NCI-H2227 treated with DMSO at 0.1 percent for 48 hours (cell line): ENCODE results near the gene GATAD2A.

Experiments used
- DNase-seq: peaks from one replicate; lab custom pipeline; 2025; lab: John Stamatoyannopoulos, UW

The GATAD2A gene

GRCh38 chr19:19513682-19514081, 108.2 kb downstream of the GATAD2A start:
- DNase-seq = no peak

- DNase-seq = no peak
These were observed 108.8 kb downstream of the GATAD2A start for GRCh38 chr19:19514215-19514657.

- no peak for DNase-seq
These were observed 109.6 kb downstream of the GATAD2A start, which contains the start of gene TSSK6 for GRCh38 chr19:19514881-19515641. TSSK6 (minus strand) TSS chr19:19515548; CDS start chr19:19515427, 121 bp downstream.

GRCh38 chr19:19515642-19516519, 110.4 kb downstream of the GATAD2A start, which contains the start of gene NDUFA13:
NDUFA13 (plus strand) TSS chr19:19516225; CDS start chr19:19516239, 14 bp downstream.
- DNase-seq = peak; percentile 81

- DNase-seq = no peak
These were observed 111.8 kb downstream of the GATAD2A start for GRCh38 chr19:19517235-19517619.

- DNase-seq = no peak
These were observed 115.5 kb downstream of the GATAD2A start for GRCh38 chr19:19520989-19521388.

GRCh38 chr19:19523177-19523576, 117.7 kb downstream of the GATAD2A start:
- no peak for DNase-seq

GRCh38 chr19:19524053-19524452, 118.6 kb downstream of the GATAD2A start:
- no peak for DNase-seq

- no peak for DNase-seq
These were observed 120.3 kb downstream of the GATAD2A start for GRCh38 chr19:19525611-19526380.

GRCh38 chr19:19526581-19527370, 121.3 kb downstream of the GATAD2A start:
- DNase-seq = no peak

- no peak for DNase-seq
These were observed 121.8 kb downstream of the GATAD2A start for GRCh38 chr19:19527371-19527656.

- no peak for DNase-seq
These were observed 122.5 kb downstream of the GATAD2A start for GRCh38 chr19:19527674-19528625.

GRCh38 chr19:19528721-19529490, 123.4 kb downstream of the GATAD2A start, which contains the start of gene YJEFN3:
YJEFN3 (plus strand) TSS chr19:19528911; CDS start chr19:19528933, 22 bp downstream.
- peak; percentile 39 for DNase-seq

- DNase-seq = no peak
These were observed 124.4 kb downstream of the GATAD2A start for GRCh38 chr19:19529783-19530422.

- no peak for DNase-seq
These were observed 124.9 kb downstream of the GATAD2A start for GRCh38 chr19:19530423-19530804.

- no peak for DNase-seq
These were observed 125.4 kb downstream of the GATAD2A start for GRCh38 chr19:19530889-19531288.

GRCh38 chr19:19531951-19532805, 126.7 kb downstream of the GATAD2A start:
- DNase-seq = peak; percentile 17
